HG03095 (cell line): Measurements from ENCODE around the gene ICAM3.

Experiments used
- ATAC-seq: cut with Tn5 transposase; IDR thresholded peaks from one replicate; pipeline ENCODE4 v1.9.1; 2021; ENCODE audit warnings: moderate library complexity; ENCODE audit not compliant: unreplicated experiment

ICAM3 gene

DNA sequence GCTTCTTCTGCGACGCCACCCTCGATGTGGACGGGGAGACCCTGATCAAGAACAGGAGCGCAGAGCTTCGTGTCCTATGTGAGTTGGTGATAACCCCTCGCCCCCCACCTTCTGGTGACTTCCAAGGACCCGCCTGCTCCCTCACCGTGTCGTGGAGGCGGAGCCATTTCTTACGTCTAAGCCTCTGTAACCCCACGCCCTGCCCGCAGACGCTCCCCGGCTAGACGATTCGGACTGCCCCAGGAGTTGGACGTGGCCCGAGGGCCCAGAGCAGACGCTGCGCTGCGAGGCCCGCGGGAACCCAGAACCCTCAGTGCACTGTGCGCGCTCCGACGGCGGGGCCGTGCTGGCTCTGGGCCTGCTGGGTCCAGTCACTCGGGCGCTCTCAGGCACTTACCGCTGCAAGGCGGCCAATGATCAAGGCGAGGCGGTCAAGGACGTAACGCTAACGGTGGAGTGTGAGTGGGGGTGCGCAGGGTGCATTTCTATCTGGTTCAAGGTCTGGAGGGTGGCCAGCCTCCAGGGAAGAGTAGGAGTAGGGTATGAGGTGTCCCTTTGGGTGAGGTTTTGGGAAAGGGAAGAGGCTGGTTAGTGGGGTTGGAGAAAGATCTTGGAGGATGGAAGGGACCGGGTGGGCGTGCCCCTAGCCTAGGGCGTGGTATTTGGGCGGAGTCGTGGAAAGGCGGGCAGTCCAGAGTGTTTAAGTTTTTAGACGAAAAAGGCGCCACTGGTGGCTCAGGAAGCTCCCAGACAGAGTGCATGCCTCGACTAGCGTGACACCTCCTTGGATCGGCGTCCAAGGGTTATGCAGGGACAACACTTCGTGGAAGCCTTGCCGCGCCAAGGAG, 46.4 kb downstream of the ICAM3 start:
- ATAC-seq, result no peak

DNA sequence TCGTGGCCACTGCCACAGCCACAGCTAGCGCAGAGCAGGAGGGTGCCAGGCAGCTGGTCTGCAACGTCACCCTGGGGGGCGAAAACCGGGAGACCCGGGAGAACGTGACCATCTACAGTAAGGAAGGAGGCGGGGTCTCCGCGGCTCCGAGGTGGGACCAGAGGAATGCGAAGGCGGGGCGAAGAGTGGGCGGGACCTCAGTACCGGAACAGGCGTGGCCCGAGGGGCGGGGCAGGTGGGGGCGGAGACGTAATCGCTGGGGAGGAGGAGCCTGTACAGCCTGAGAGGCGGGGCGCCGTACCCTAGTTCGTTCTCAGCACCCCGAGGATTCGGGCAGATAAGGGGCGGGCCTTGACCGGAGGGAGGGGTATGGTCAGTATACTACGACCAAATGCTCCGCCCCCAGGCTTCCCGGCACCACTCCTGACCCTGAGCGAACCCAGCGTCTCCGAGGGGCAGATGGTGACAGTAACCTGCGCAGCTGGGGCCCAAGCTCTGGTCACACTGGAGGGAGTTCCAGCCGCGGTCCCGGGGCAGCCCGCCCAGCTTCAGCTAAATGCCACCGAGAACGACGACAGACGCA, 47.1 kb downstream of the ICAM3 start:
- peak; percentile 47 for ATAC-seq

DNA sequence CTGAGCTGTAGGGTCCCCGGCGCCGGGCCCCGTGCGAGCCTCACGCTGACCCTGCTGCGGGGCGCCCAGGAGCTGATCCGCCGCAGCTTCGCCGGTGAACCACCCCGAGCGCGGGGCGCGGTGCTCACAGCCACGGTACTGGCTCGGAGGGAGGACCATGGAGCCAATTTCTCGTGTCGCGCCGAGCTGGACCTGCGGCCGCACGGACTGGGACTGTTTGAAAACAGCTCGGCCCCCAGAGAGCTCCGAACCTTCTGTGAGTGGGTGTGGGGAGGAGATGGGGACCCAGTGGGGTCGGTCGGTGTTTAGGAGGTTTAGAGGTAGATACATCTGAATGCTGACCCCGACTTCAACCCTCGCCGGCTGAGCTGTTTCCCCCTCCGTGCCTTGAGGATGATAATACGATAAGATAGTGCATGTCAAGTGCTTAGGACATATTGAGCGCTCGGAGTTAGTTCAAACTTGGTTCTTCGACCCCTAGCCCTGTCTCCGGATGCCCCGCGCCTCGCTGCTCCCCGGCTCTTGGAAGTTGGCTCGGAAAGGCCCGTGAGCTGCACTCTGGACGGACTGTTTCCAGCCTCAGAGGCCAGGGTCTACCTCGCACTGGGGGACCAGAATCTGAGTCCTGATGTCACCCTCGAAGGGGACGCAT, 47.7 kb downstream of the ICAM3 start:
- no peak for ATAC-seq

DNA sequence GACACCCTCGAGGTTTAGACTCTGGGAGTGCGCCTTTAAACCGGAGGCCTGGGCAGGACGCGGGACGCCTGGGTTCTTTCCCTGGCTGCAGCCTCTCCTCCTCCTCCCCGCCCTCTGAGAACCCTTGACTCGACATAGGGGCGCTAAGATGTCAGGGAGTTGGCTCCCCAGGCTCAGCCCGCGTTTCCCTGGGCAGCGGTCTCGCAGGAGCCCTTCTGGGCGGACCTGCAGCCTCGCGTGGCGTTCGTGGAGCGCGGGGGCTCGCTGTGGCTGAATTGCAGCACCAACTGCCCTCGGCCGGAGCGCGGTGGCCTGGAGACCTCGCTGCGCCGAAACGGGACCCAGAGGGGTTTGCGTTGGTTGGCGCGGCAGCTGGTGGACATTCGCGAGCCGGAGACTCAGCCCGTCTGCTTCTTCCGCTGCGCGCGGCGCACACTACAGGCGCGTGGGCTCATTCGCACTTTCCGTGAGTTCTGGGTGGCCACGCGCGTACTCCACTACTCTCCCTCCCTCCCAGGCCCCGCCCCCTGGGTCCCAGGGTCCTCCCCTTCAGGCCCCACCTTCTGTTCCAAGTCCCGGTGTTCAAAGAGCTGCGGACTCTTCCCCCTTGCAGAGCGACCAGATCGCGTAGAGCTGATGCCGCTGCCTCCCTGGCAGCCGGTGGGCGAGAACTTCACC, 48.4 kb downstream of the ICAM3 start:
- no peak for ATAC-seq

DNA sequence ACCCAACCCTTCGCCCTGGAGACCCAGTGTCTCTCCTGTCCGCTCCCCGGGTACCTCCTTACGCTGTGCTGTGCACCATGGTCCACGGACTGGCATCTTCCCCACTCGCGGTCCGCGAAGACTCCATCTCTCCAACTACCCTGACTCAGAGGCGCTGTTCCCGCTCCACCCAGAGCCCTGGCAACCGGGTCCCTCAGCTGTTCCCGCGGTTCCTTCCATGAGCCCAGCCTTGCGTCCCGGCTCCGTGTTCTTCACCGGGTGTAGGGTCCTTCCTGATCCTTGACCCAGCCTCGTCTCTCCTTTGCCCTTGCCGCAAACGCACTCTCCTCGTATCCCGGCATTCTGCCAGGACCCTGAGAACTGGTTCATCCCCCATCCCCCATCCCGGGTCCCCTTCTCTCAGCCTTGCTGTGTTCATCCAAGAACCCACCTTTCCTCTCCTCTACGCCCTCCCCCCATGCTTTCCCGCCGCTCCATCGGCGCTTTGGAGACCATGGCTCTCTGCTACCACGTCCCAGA, 49.0 kb downstream of the ICAM3 start:
- ATAC-seq, result no peak

DNA sequence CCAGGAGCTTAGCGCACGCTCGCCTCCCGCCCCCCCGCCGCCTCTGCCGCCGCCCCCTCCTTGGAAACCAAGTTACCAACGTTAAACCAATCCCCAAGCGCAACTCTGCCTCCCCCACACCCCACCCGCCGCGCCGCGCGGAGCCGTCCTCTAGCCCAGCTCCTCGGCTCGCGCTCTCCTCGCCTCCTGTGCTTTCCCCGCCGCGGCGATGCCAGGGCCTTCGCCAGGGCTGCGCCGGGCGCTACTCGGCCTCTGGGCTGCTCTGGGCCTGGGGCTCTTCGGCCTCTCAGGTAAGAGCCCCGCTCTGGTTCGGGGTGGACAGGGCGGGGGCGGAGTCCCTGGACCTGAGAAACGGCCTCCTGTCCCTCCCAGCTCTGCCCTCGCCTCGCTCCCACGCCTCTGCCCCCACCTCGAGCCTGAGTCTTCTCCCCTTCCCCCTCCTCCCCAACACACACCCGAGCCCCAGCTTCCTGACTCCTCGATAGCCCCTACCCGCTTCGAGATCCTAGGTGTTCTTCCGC, 49.5 kb downstream of the ICAM3 start, which contains the start of gene ICAM5:
Gene ICAM5, plus strand, starts transcription at position 117 of the 521 bp plus-strand sequence. Its CDS starts 92 bp downstream, at position 209.
- no peak for ATAC-seq

DNA sequence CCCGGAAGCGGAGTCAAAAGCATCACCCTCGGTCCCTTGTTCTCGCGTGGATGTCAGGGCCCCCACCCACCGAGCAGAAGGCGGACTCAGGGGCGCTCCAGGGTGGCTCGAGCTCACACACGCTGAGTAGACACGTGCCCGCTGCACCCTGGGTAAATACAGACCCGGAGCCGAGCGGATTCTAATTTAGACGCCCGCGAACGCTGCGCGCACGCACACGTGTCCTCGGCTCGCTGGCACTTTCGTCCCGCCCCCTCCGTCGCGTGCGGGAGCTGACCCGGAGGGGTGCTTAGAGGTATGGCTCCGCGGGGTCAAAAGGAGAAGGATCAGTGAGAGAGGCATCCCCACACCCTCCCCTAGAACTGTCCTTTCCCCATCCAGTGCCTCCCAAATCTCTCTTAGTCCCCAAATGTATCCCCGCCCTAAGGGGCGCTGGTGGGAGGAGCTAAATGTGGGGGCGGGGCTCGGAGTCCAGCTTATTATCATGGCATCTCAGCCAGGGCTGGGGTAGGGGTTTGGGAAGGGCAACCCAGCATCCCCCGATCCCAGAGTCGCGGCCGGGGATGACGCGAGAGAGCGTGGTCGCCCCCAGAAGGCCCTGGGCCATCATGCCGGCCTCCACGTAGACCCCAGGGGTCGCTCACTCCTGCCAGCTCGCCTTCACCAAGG, 50.1 kb downstream of the ICAM3 start:
- ATAC-seq, result no peak

DNA sequence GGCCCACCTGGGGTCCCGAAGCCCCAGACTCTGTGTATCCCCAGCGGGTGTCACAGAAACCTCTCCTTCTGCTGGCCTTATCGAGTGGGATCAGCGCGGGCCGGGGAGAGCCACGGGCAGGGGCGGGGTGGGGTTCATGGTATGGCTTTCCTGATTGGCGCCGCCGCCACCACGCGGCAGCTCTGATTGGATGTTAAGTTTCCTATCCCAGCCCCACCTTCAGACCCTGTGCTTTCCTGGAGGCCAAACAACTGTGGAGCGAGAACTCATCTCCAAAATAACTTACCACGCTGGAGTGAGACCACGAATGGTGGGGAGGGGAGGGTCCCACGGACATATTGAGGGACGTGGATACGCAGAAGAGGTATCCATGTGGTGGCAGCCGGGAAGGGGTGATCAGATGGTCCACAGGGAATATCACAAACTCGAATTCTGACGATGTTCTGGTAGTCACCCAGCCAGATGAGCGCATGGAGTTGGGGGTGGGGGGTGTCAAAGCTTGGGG, 50.7 kb downstream of the ICAM3 start:
- ATAC-seq, result no peak

DNA sequence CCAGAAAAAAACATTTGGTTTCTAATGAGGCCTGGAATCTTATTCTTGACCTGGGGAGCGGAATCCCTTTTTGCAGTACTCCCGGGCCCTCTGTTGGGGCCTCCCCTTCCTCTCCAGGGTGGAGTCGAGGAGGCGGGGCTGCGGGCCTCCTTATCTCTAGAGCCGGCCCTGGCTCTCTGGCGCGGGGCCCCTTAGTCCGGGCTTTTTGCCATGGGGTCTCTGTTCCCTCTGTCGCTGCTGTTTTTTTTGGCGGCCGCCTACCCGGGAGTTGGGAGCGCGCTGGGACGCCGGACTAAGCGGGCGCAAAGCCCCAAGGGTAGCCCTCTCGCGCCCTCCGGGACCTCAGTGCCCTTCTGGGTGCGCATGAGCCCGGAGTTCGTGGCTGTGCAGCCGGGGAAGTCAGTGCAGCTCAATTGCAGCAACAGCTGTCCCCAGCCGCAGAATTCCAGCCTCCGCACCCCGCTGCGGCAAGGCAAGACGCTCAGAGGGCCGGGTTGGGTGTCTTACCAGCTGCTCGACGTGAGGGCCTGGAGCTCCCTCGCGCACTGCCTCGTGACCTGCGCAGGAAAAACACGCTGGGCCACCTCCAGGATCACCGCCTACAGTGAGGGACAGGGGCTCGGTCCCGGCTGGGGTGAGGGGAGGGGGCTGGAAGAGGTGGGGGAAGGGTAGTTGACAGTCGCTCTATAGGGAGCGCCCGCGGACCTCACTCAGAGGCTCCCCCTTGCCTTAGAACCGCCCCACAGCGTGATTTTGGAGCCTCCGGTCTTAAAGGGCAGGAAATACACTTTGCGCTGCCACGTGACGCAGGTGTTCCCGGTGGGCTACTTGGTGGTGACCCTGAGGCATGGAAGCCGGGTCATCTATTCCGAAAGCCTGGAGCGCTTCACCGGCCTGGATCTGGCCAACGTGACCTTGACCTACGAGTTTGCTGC, 52.4 kb downstream of the ICAM3 start, which contains the start of gene ICAM4:
Gene ICAM4, plus strand, starts transcription at position 153 of the 935 bp plus-strand sequence. Its CDS starts 58 bp downstream, at position 211.
- no peak for ATAC-seq

DNA sequence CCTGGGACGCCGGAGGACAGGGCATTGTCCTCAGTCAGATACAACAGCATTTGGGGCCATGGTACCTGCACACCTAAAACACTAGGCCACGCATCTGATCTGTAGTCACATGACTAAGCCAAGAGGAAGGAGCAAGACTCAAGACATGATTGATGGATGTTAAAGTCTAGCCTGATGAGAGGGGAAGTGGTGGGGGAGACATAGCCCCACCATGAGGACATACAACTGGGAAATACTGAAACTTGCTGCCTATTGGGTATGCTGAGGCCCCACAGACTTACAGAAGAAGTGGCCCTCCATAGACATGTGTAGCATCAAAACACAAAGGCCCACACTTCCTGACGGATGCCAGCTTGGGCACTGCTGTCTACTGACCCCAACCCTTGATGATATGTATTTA, 54.0 kb downstream of the ICAM3 start:
- ATAC-seq, result no peak

DNA sequence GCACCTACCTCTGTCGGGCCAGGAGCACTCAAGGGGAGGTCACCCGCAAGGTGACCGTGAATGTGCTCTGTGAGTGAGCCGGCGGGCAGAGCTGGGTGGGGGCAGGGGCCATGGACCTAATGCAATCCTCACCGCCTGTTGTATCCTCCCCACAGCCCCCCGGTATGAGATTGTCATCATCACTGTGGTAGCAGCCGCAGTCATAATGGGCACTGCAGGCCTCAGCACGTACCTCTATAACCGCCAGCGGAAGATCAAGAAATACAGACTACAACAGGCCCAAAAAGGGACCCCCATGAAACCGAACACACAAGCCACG, 54.5 kb downstream of the ICAM3 start:
- no peak for ATAC-seq

DNA sequence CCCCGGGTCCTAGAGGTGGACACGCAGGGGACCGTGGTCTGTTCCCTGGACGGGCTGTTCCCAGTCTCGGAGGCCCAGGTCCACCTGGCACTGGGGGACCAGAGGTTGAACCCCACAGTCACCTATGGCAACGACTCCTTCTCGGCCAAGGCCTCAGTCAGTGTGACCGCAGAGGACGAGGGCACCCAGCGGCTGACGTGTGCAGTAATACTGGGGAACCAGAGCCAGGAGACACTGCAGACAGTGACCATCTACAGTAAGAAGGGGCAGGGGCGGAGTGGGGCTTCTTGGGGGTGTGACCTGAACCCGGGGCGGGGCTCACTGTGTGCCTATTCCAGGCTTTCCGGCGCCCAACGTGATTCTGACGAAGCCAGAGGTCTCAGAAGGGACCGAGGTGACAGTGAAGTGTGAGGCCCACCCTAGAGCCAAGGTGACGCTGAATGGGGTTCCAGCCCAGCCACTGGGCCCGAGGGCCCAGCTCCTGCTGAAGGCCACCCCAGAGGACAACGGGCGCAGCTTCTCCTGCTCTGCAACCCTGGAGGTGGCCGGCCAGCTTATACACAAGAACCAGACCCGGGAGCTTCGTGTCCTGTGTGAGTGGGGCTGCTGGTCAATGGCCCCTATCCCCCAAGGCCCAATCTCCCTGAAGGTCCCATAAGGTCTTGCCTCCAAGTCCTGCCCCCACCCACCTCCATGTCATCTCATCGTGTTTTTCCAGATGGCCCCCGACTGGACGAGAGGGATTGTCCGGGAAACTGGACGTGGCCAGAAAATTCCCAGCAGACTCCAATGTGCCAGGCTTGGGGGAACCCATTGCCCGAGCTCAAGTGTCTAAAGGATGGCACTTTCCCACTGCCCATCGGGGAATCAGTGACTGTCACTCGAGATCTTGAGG, 55.1 kb downstream of the ICAM3 start:
- no peak for ATAC-seq
